ENCODE measurements around the gene IQCK. TPM values are rescaled to one million over a fixed set of nuclear protein-coding genes. Genes with fewer than 3 reads are reported as not detected.

Gene IQCK
- total RNA-seq, 6 experiments from 2014 or later: 2.0 to 4.7 (median 3.9) TPM

DNA sequence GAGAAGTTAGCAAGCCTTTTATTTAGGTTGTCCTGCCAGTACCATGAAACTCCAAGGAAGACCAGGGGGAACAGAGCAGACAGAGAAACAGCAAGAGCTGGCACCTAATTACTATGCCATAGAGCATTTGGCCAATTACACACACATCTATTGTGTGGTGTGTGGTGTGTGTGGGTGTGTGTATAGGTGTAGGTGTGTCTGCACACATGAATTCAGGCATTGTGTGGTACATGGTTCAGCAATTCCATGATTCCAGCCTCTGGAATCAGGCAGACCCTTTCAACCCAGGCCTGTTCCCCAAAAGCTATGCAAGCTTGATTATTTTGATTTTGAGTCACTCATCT is 25.7 kb downstream of the IQCK start:
- TF ChIP-seq POLR2A (IDR thresholded peaks at IDR 0.05): no peak
- TF ChIP-seq, protein P1, sequence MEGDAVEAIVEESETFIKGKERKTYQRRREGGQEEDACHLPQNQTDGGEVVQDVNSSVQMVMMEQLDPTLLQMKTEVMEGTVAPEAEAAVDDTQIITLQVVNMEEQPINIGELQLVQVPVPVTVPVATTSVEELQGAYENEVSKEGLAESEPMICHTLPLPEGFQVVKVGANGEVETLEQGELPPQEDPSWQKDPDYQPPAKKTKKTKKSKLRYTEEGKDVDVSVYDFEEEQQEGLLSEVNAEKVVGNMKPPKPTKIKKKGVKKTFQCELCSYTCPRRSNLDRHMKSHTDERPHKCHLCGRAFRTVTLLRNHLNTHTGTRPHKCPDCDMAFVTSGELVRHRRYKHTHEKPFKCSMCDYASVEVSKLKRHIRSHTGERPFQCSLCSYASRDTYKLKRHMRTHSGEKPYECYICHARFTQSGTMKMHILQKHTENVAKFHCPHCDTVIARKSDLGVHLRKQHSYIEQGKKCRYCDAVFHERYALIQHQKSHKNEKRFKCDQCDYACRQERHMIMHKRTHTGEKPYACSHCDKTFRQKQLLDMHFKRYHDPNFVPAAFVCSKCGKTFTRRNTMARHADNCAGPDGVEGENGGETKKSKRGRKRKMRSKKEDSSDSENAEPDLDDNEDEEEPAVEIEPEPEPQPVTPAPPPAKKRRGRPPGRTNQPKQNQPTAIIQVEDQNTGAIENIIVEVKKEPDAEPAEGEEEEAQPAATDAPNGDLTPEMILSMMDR (IDR thresholded peaks at IDR 0.05): no peak
- no peaks in the 10 kb centered on the region for H3K27me3 ChIP-seq
- H3K4me1 ChIP-seq: peaks cover 0 to 18% (median 2%) of the 10 kb centered on the region in 4 donors
- H3K36me3 ChIP-seq: no peaks in the 10 kb centered on the region
- peak in 3 of 4 donors; percentile 19 to 21 (median 19) for ATAC-seq
- DNase-seq: no peak
- intact Hi-C loops (cut with DNase I): no loop called here
- H3K4me3 ChIP-seq: no peak overlapping the region
- H3K9me3 ChIP-seq: no peaks in the 10 kb centered on the region
- no peak overlapping the region for H3K27ac ChIP-seq

GRCh38 chr16:19744670-19745069 is 26.6 kb downstream of the IQCK start:
- no peak for ATAC-seq
- peaks cover 0 to 18% (median 2%) of the 10 kb centered on the region in 4 donors for H3K4me1 ChIP-seq

DNA sequence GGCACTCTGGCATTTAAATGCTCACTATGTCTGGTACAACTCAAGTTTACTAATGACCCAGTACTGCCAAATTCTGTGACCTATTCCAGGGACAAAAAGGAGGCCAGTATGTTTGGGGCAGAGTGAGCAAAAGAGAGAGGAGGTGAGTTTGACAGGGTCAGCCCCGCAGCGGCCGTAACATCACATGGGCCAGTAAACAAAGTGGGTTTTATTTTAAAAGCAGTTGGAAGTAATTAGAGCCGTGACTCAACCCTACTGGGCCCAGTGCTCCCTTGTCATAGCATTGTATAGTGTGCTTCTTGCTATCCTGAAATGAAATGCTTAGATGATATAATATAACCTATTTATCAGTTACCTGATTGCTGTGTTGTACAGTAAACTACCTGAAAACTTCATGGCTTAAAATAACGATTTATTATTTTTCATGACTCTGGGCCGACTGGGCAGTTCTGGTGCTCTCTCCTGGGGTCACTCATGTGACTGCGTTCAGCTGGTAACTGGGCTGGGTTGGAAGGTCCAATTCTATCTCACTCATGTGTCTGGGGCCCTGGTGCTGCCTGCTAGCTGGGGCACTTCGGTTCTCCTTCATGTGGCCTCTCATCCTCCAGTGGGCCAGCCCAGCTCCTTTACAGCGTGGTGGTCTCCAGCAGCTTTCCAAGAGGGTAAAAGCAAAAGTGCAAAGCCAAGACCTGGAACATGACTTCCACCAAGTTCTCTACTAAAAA is 27.4 kb downstream of the IQCK start:
- Histone ChIP-seq H3K36me3 (no peaks in the 10 kb centered on the region), H3K4me3 (no peak overlapping the region), H3K4me1 (peaks cover 0 to 18% (median 2%) of the 10 kb centered on the region in 4 donors), H3K27ac (no peak overlapping the region), H3K9me3 (no peaks in the 10 kb centered on the region), H3K27me3 (no peaks in the 10 kb centered on the region)
- intact Hi-C loops (cut with DNase I): no loop called here
- TF ChIP-seq POLR2A (IDR thresholded peaks at IDR 0.05): no peak
- TF ChIP-seq, protein P1 (IDR thresholded peaks at IDR 0.05): no peak
- 82% methylated on average over 7 of the region's 9 CpGs for WGBS (ENCODE audit: insufficient coverage, low coverage, low lambda C conversion rate, missing lambda C conversion rate)
- ATAC-seq (no peak), DNase-seq (no peak)

More at GRCh38 chr16:19744670-19745069, 26.6 kb downstream of the IQCK start:
- intact Hi-C loops (cut with DNase I): no loop called here
- Histone ChIP-seq H3K9me3 (no peaks in the 10 kb centered on the region), H3K4me3 (no peak overlapping the region), H3K27ac (no peak overlapping the region), H3K36me3 (no peaks in the 10 kb centered on the region), H3K27me3 (no peaks in the 10 kb centered on the region)
- TF ChIP-seq, protein P1 (IDR thresholded peaks at IDR 0.05): no peak
- no peak for TF ChIP-seq POLR2A (IDR thresholded peaks at IDR 0.05)
- 63% methylated on average over 3 of the region's 3 CpGs for whole genome bisulfite sequencing (ENCODE audit: insufficient coverage, low coverage, low lambda C conversion rate, missing lambda C conversion rate)
- no peak for DNase-seq

DNA sequence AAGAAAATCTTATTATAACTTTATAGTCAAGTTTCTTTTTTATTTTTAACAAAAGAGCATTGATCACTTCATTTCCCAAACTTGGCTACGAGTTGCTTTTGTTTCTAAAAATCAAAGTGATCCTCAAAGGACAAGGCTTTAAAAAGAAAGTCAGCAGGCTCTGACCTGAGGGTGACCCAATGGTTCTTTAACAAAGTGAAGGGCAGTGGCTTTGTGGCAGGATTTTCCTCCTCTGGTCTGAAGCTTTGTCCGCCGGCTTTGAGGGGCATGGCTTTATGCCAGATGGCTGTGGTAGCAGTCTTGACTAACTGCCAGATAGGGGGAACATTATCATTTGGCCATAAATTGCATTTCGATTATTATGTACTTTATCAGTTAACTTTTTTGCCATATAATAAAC is 28.5 kb downstream of the IQCK start:
- no peaks in the 10 kb centered on the region for H3K27me3 ChIP-seq
- no peaks in the 10 kb centered on the region for H3K36me3 ChIP-seq
- intact Hi-C loops (cut with DNase I): no loop called here
- WGBS (ENCODE audit: insufficient coverage, low coverage, low lambda C conversion rate, missing lambda C conversion rate): 37% methylated on average over 4 of the region's 4 CpGs
- H3K4me3 ChIP-seq: no peak overlapping the region
- H3K4me1 ChIP-seq: peaks cover 0 to 18% (median 2%) of the 10 kb centered on the region in 4 donors
- no peaks in the 10 kb centered on the region for H3K9me3 ChIP-seq
- ATAC-seq (no peak), DNase-seq (no peak)
- H3K27ac ChIP-seq: no peak overlapping the region
- TF ChIP-seq, protein P1 (IDR thresholded peaks at IDR 0.05): no peak
- no peak for TF ChIP-seq POLR2A (IDR thresholded peaks at IDR 0.05)

Measured in right lobe of liver (tissue), 6 donors.